KBM-7 (cell line): ENCODE results near the gene PLB1.

Experiments
- DNase-seq: peaks from one replicate; pipeline ENCODE4 v3.0.0-alpha.2; 2015
- in situ Hi-C: fragments of 300-500 bp; cut with MboI; formaldehyde crosslinking; loops from 2 replicates; pipeline ENCODE4 v1.14.3; 2020; ENCODE audit warnings: low sequenced_read_pairs, low pct_unique_long_range_greater_than_20kb, mixed read lengths

PLB1 gene

GRCh38 chr2:28580078-28580477, 84.2 kb downstream of the PLB1 start:
- DNase-seq: no peak
- in situ Hi-C loops: no loop called here

DNA sequence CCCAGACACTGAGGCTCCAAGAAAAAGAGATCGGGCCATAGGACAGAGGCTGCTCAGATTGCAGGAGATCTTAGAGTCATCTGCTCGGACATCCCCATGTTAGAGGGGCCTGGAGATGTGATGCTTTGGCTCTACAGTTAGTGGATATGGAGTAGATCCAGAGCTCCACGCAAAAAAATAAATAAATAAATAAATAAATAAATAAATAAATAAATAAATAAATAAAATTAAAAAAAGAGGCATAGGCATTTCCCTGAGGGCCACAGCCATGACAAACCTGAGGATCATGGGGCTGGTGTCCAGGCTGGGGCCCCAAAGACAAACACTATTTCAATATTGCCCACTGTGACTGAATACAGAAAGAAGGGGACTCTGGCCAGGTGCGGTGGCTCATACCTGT, 85.5 kb downstream of the PLB1 start:
- in situ Hi-C loops: no loop called here
- no peak for DNase-seq

DNA sequence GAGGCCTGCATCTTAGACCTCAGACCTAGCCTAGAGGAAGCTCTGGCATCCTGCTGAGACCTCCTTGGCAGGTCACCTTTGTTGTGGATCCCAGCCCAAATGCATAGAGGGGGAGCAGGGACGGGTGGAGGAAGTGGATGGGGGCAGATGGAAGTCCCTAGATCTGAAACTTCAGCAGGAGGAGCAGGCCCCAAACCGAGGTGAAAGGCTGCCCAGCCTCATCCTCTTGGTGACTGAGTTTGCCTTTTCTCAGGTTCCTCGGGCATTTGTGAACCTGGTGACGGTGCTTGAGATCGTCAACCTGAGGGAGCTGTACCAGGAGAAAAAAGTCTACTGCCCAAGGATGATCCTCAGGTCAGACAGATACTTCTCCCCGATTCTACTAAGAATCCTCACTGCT, 86.3 kb downstream of the PLB1 start:
- in situ Hi-C loops: no loop called here

DNA sequence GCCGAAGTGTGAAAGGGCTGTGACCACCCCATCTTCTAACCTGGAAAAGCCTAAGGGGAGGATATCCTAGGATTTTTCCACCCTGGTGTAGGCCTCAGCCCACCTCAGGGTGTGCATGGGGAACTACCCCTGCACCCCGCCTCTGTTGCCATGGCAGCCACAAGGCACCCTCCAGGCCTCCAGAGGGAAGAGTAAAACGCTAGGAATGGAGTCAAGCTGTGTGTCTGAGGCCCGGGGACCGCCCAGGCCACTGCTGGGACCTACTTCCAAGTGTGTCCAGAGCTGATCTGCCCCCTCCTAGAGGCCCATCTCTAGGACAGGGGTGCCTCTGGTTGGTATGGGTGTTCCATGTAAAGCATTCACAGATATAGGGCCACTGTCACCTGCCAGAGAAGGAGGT, 86.7 kb downstream of the PLB1 start:
- in situ Hi-C loops: no loop called here
- no peak for DNase-seq

More for the DNA sequence above, 86.3 kb downstream of the PLB1 start:
- DNase-seq: no peak

GRCh38 chr2:28583899-28584553, 88.2 kb downstream of the PLB1 start:
- in situ Hi-C loops: no loop called here
- peak; percentile 57 for DNase-seq

DNA sequence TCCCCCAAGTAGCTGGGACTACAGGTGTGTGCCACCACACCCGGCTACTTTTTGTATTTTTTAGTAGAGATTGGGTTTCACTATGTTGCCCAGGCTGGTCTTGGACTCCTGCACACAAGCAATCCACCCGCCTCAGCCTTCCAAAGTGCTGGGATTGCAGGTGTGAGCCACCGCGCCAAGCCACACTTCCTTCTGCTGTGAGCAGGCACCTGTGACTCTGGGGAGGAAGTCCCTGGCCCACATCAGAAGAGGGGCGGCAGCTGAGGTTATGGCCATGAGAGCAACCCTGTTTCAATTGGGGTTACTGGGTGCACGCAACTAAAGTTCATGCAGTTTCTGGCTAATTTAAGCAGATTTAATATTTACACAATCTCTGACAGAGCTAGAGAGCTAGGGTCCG, 91.0 kb downstream of the PLB1 start:
- no peak for DNase-seq
- in situ Hi-C loops: no loop called here

GRCh38 chr2:28587526-28588291, 91.8 kb downstream of the PLB1 start:
- no peak for DNase-seq
- in situ Hi-C loops: no loop called here

DNA sequence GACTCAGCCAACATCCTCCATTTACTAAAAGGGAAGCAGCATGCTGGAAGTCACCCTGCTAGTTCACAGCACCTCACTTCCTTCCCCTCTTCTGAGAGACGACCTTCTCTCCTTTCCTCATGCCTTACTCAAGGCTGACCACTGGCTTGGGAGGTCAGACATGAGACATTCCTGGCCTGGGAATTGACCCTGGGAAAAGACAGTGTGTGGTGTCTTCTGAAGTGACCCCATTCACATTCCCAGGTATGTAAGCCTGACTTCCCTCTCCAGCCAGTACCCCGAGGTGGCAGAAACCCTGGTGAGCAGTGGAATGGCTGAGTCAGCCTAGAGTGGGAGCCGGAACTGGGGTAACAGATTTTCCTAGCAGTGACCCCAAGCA, 92.4 kb downstream of the PLB1 start:
- in situ Hi-C loops: no loop called here
- no peak for DNase-seq

GRCh38 chr2:28589746-28590463, 94.0 kb downstream of the PLB1 start:
- no peak for DNase-seq
- in situ Hi-C loops: no loop called here

DNA sequence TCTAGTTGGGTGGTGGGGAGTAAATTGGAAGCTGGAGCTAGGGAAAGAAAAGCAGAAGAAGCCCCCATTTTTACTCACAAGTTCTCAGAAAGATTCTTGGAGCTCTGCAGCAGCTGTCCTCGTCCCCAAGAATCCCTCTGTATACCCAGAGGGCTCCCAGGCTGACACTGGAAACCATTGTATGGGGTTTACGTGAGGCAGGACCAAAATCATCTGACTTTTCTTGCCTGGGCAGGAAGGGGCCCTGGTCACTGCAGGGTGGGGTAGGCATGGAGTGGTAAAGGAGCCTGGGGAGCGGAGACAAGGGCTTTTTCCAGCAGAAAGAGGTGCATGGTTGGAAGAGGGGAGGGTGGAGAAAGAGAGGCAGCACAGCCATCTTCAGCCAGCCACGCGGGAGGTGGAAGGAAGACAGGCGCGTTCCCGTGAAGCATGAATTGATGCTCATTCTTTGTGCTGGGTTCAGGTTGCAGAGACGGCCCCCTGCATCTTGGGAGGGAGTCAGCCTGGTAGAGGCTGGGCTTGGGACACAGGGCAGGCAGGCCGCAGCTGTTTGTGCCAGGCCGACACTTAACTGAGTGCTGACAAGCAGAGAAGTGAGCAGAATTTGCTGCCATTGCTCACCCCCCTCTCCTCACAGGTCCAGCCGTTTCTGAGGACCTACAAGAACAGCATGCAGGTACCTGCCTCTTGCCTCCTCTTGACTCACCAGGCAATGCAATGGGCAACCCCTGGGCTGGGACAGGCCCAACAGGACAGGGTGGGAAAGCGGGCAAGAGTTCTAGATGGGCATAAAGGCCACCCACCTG, 94.8 kb downstream of the PLB1 start:
- DNase-seq: no peak
- in situ Hi-C loops: no loop called here

DNA sequence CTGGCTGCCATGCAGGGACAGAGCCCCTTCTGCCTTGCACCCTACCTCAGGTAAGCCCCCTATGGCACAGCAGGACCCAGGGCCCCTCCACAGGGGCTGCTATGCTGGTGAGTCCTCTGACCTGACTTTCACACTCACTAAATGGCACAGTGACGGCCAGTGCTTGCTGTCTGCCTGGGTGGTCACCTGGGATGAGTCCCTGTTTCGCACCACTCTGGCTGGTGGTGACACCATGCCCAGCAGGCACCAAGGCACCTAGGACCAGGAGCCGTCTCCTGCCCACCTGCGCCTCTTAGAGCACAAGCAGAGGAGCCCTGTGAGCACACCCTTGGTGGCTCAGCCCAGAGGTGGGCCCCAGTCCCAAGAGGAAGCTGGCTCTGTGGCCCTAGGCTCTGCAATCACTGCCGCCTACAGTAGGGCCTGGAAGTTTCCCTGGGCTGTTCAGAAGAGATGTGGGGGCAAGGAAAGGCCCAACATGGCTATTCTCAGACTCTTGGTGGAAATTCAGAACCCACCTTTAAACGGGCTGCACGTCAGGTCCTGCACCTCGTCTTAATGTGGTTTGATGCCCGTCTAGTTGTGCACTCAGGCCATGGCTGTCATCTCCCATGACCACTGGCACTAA, 96.0 kb downstream of the PLB1 start:
- no peak for DNase-seq
- in situ Hi-C loops: no loop called here

GRCh38 chr2:28592481-28592880, 96.6 kb downstream of the PLB1 start:
- in situ Hi-C loops: no loop called here
- DNase-seq: no peak

DNA sequence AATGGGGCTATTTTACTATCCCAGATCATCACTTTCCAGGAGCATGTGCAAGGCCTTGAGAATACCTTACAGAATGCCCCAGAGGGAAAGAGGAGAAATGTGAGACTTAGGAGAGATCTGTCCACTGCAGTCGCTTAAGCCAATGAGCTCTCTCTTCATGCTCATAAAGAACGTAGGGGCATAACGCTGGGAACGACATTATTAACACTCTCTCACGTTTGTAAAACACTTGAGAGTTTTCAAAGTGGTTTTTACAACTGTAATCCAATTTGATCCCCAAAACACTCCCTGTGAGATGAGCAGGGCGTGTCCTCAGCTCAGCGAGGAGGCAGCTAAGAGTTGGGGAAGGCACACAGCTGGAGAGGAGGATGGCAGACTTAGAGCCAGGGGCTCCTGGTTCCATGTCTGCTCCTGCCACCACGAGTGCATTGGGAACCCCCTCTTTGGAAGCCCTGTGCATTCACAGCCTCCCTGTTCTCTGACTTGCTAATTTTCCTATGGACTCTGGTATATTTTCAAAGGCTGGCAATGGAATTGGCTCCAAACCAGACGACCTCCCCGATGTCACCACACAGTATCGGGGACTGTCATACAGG, 97.4 kb downstream of the PLB1 start:
- DNase-seq: no peak
- in situ Hi-C loops: no loop called here

DNA sequence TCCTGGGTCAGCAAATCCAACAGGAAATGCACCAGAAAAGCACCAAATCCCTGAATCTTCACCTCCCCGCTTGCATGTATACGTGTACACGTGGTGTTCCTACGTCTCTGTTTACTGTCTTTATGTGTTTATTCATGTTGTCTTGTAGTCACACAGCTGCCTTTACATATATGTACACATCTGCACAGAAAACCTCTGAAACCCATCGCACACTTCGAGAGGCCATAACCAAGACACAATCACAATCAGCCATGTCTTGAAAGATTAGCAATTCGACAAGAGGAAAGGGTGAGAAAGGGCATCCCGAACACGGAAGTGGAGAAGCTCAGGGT, 98.1 kb downstream of the PLB1 start:
- in situ Hi-C loops: no loop called here
- DNase-seq: no peak

DNA sequence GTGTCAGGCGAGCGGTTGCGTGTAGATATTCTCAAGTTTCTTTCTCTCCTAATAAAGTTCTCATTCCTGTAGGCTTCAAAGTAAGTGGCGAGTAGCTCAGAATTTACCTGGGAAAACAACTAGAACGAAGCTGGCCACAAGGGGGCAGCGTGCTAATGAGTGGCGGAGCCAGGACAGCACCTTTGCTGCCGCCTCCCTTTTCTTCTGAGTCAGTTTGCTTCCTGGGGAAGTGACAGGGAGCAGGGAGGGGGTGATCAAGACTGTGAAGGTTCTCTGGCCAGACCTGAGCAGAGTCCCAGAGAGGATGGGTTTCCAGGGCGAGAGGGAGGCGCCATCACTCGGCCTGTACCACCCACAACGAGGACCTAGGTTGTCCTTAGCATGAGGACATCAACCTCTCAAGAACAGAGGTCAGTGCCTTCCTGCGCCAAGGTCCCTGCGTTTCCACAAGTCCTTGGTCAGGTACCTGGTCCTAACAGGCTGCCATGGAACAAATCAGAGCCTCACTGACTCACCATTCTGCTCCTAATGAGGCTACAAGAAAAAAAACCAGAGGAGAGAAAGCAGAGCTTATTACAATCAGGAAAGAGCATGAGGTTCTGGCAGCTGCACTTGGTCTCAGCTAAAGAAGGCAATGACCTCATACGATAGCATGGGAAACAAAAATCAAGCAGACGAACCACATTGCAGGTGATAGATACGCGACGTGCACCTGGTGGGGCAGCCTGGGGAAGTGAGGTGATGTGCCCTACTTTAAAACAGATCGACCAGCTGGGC, 98.7 kb downstream of the PLB1 start:
- in situ Hi-C loops: no loop called here
- peak; percentile 90 for DNase-seq

DNA sequence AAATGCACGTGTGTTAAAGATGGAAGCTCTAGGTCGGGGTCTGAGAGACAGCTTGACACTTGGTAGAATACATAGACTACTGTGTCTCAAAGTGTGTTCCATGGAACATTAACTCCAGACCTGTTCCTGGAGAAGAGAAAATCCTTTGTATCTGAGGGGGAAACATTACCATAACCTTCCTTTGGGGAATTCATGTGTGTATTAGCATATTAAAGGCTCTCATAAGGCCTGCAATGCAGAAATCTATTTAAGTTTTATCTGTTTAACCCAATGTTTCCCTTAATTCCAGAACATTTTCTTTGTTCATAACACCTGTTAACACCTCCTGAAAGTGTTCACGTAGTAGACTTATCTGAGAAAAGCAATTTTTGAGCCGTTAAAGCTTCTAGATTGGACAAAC, 99.5 kb downstream of the PLB1 start:
- no peak for DNase-seq
- in situ Hi-C loops: no loop called here

DNA sequence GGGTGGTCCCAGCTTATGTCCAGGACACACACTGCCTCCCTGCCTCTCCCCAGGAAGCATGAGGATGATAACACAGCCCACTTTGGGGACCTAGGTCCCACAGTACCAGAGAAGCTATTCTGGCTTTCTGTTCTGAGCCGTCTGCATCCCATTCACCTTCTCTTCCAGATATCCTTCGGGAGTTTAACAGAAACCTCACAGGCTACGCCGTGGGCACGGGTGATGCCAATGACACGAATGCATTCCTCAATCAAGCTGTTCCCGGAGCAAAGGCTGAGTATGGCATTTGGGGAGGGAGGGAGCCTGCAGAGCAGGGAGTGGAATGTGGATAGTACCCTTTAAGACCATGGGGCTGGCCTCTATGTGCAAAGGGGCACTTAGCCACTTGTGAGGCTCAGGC, 102.6 kb downstream of the PLB1 start:
- in situ Hi-C loops: no loop called here
- no peak for DNase-seq

DNA sequence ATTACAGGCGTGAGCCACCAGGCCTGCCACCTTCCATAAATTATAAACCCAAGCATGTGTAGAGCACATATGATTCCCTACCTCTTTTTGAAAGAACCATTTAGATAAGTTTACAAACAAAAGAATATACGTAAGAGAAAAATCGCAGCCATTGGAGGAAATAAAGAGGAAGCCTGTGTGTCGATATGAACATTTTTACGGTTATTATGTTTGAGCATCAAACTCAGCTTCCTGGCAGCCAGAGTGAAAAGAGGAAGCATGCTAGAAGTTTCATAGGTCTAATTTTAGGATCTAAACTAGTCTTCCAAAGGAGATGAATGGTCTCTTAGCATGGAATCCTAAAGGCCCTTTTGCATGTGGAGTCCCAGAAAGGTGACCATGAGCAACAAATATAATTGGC, 104.3 kb downstream of the PLB1 start:
- DNase-seq: peak; percentile 62
- in situ Hi-C loops: no loop called here
